Coronary artery (tissue), 2 donors: ENCODE data around the gene SLC13A3.
"Not testable (repeated sequence)": the region's sequence is repeated elsewhere in the genome, so short reads cannot be mapped to it uniquely, and the experiment has no call there.

Source experiments
- DNase-seq: peaks from one replicate; pipeline ENCODE4 v3.0.0-alpha.2; 2017; ENCODE audit warnings: low spot score
- H3K27ac ChIP-seq, 2 donors: fragments of 200-600 bp; sonication (generic); one replicate each; pipeline ENCODE4 v1.5.1; 2016 to 2019
- H3K4me3 ChIP-seq: fragments of 200-600 bp; sonication (generic); 2 replicates; pipeline ENCODE4 v1.5.1; 2016; ENCODE audit warnings: mild to moderate bottlenecking, moderate library complexity
- TF ChIP-seq, protein P1 (sequence below): fragments of 200-600 bp; sonication (generic); IDR thresholded peaks from one replicate; pipeline ENCODE4 v1.5.1; 2019; ENCODE audit warnings: antibody characterized with exemption

The SLC13A3 gene

DNA sequence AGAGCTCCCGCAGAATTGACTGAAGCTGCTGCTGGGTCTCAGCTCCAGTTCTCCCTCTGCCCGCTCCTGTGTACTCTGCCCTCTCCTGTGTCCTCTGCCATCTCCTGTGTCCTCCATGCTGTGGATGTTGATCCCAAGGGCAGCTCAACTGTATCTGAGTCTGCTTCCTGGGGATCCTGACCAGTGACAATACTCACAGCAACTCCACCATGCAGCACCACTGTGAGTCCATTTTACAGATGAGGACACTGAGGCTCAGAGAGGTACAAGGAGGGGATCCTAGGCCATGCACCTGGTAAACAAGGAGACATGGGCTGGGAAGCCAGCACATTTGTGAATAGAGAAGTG lies 29.4 kb upstream of the SLC13A3 start:
- no peak for DNase-seq
- H3K4me3 ChIP-seq: no peak overlapping the region
- H3K27ac ChIP-seq: no peak overlapping the region
- TF ChIP-seq, protein P1, sequence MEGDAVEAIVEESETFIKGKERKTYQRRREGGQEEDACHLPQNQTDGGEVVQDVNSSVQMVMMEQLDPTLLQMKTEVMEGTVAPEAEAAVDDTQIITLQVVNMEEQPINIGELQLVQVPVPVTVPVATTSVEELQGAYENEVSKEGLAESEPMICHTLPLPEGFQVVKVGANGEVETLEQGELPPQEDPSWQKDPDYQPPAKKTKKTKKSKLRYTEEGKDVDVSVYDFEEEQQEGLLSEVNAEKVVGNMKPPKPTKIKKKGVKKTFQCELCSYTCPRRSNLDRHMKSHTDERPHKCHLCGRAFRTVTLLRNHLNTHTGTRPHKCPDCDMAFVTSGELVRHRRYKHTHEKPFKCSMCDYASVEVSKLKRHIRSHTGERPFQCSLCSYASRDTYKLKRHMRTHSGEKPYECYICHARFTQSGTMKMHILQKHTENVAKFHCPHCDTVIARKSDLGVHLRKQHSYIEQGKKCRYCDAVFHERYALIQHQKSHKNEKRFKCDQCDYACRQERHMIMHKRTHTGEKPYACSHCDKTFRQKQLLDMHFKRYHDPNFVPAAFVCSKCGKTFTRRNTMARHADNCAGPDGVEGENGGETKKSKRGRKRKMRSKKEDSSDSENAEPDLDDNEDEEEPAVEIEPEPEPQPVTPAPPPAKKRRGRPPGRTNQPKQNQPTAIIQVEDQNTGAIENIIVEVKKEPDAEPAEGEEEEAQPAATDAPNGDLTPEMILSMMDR: no peak

DNA sequence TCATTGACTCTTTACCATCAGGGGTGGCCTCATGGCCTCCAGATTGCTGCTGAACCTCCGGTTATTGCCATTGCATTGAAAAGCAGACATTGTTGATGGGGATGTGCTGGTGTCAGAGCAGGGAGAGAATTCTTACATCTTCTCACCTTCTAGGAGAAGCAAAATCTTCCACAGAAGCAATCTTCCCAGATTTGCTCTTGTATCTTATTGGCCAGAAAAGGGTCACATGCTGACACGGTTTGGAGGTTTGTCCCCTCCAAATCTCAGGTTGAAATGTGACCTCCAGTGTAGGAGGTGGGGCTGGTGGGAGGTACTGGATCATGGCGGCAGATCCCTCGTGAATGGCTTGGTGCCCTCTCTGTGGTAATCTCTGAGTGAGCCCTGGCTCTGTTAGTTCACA lies 27.3 kb upstream of the SLC13A3 start:
- TF ChIP-seq, protein P1: no peak
- no peak for DNase-seq
- no peak overlapping the region for H3K4me3 ChIP-seq
- H3K27ac ChIP-seq: no peak overlapping the region

DNA sequence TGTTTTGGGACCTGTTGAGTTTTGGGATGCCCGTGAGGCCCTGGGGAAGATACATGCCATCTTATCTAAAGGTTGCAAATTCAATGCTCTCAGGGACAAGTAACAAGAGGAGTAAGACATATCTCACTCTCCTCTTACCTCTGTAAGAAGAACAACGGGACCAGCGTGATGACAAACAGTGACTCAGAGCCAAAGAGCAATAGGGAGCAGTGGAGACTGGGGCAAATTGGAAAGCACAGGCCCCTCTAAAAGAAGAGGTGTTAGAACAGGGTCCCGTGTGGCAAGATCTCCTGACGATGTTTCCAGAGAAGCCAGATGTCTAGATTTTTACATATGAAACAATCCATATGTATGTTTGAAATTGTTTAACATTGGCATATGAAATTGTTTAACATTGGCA lies 26.3 kb upstream of the SLC13A3 start:
- Histone ChIP-seq H3K27ac (no peak overlapping the region), H3K4me3 (no peak overlapping the region)
- TF ChIP-seq, protein P1: no peak
- no peak for DNase-seq

DNA sequence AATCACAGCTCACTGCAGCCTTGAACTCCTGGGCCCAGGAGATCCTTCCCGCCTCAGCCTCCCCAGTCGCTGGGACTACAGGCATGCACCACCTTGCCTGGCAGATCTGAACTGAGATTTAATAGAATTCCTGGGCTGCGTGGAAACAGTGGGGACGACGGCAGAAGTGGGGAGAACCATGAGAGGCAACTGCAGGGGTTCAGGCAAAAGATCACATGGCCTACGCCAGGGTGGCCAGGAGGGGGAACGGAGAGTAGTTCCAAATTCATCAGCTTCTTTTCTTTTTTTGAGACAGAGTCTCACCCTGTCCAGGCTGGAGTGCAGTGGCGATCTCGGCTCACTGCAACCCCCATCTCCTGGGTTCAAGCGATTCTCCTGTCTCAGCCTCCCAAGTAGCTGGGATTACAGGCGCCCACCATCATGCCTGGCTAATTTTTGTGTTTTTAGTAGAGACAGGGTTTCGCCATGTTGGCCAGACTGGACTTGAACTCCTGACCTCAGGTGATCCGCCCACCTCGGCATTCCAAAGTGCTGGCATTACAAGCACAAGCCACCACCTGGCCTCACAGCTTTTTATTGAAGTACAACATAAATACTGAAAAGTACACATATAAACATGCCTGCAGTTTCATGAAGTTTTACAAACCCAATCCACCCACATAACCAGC lies 25.5 kb upstream of the SLC13A3 start:
- H3K27ac ChIP-seq, DNase-seq, H3K4me3 ChIP-seq: not testable (repeated sequence)

DNA sequence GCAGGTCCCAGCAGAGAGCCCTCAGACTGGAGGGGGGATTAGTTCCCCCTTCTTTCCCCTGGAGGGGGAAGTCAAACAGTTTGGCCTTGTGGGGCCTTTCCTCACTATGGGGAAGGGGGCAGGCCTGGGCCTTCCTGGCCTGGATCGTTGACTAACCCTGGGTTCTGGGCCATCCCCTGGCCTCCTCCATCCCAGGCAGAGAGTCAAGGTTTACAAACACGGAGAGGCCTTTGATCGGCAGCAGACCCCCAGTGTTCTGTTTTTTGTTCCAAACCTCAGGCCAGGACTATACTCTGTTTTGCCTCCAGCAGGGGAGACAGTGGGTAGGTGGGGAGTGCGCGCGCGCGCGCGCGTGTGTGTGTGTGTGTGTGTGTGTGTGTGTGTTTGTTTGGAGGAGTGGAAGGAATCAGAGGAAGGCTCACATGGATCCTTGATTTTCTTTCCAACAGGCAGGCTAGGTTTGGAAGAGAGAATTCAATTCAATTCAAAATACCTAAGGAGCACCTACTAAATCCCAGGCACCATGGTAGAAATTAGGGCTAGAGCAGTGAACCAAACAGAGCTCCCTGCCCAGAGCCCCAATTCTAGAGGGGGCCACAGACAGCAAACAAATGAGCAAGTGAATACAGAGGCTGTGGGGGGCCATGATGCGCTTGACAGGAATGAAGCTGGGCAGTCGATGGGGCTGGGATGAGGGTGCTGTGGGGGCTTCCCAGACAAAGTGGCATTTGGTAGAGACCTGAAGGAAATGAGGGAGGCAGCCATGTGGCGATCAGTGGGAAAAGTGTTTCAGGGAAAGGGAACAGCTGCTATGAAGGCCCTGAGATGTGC lies 23.2 kb upstream of the SLC13A3 start:
- Histone ChIP-seq H3K27ac (no peak overlapping the region), H3K4me3 (no peak overlapping the region)
- DNase-seq: no peak
- TF ChIP-seq, protein P1: no peak

DNA sequence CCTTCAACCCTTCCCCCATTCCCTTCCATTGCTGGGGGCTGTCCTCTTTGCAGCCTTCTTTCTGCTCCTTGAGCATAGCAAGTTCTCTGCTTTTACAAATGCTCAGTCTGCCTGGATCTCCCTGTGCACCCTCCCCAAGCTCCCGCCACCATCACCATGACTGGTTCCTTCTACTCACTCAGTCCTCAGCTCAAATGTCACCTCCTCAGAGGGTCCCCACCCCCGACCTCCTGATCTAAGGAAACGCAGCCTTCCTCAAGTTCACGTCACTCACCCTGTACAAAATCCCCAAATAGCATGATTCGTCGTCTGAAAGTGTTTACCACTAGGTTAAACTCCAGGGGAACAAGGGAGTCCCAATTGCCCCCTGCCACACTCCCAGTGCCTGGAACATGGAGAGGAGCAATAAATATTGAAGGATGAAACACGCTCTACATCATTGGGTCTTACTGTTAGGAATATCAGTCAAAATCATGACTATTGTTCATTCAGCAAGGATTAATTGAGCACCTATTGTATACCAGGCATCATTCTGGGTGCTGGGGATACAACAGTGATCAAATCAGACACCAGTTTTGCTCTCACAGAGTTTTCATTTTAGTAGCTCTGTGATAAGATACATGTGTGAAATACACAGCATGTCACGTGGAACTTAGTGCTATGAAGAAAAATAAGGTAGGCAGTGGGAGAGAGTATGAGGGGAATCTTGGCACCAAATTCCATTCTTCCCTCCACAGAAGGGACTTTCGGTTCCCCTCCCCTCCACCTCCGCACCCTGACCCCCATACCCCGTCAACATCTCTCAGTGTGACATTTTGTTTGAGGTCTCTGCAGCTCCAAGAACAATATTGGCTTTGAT lies 22.4 kb upstream of the SLC13A3 start:
- DNase-seq: no peak
- no peak overlapping the region for H3K27ac ChIP-seq
- TF ChIP-seq, protein P1: no peak
- no peak overlapping the region for H3K4me3 ChIP-seq

DNA sequence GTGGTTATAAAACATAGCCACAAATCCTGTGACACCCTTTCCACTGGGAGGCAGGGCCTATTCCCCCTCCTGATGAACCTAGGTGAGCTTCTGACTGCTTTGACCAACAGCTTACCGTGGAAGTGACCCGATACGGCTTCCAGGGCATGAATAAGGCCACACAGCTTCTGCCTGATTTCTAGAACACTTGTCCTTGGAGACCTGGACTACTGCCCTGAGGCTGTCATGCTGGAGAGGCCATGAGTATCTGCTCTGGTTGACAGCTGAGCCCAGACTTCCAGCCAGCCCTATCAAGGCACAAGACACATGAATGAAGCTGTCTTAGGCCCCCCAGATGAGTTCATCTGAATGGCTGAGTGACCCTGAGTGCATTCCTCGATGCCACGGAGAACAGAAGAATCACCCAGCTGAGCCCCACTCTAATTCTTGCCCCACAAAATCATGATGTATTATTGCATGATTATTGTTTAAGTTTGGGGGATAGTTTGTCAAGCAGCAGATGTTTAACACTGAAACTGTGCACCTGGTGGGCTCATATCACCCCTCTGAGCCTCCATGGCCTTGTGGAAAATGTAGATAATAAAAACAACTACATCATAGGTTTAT lies 21.4 kb upstream of the SLC13A3 start:
- TF ChIP-seq, protein P1: no peak
- Histone ChIP-seq H3K27ac (no peak overlapping the region), H3K4me3 (no peak overlapping the region)
- no peak for DNase-seq
